Central memory CD8-positive, alpha-beta T cell (primary cell): ENCODE data around the gene TRAPPC2L.
"Not testable (repeated sequence)": the region's sequence is repeated elsewhere in the genome, so short reads cannot be mapped to it uniquely, and the experiment has no call there.

Experiments
- ATAC-seq: fragments of 150-1000 bp; cut with Tn5 transposase; replicated peaks from 2 replicates; pipeline ENCODE4 v1.10.0; 2022; ENCODE audit warnings: mild to moderate bottlenecking, moderate FRiP score, moderate number of reproducible peaks; ENCODE audit not compliant: poor library complexity, severe bottlenecking; ENCODE audit errors: extremely low read depth
- DNase-seq, 2 donors: peaks; one replicate each; pipeline ENCODE4 v3.0.0; 2021; ENCODE audit warnings: low spot score in 2 of 2
- H3K27ac Mint-ChIP-seq: one replicate; pipeline ENCODE4 v1.8.0; 2022; ENCODE audit warnings: low read depth, mild to moderate bottlenecking, moderate library complexity, mixed read lengths
- H3K27me3 Mint-ChIP-seq: one replicate; pipeline ENCODE4 v1.8.0; 2022; ENCODE audit warnings: mixed read lengths
- H3K36me3 Mint-ChIP-seq: one replicate; pipeline ENCODE4 v1.8.0; 2022; ENCODE audit warnings: mild to moderate bottlenecking, moderate library complexity, mixed read lengths; ENCODE audit not compliant: insufficient read depth
- H3K4me1 Mint-ChIP-seq: one replicate; pipeline ENCODE4 v1.8.0; 2022; ENCODE audit warnings: mixed read lengths
- H3K4me3 Mint-ChIP-seq: one replicate; pipeline ENCODE4 v1.8.0; 2022; ENCODE audit warnings: mild to moderate bottlenecking, moderate library complexity, mixed read lengths
- H3K9me3 Mint-ChIP-seq: one replicate; pipeline ENCODE4 v1.8.0; 2022; ENCODE audit warnings: mixed read lengths

TRAPPC2L gene

GRCh38 chr16:88823646-88824045 is 33.3 kb upstream of the TRAPPC2L start:
- H3K9me3 Mint-ChIP-seq, H3K4me3 Mint-ChIP-seq, H3K4me1 Mint-ChIP-seq, H3K36me3 Mint-ChIP-seq, H3K27ac Mint-ChIP-seq, ATAC-seq, H3K27me3 Mint-ChIP-seq, DNase-seq: not testable (repeated sequence)

GRCh38 chr16:88824256-88825077 is 32.5 kb upstream of the TRAPPC2L start:
- H3K36me3 Mint-ChIP-seq = peaks cover 2% of the 10 kb centered on the region
- no peak overlapping the region for H3K27ac Mint-ChIP-seq
- ATAC-seq (no peak), DNase-seq (no peak)
- no peak overlapping the region for H3K4me3 Mint-ChIP-seq
- no peaks in the 10 kb centered on the region for H3K9me3 Mint-ChIP-seq
- H3K4me1 Mint-ChIP-seq = no peaks in the 10 kb centered on the region
- H3K27me3 Mint-ChIP-seq = no peaks in the 10 kb centered on the region

GRCh38 chr16:88825146-88825545 is 31.8 kb upstream of the TRAPPC2L start:
- no peak overlapping the region for H3K27ac Mint-ChIP-seq
- peaks cover 2% of the 10 kb centered on the region for H3K36me3 Mint-ChIP-seq
- ATAC-seq (no peak), DNase-seq (no peak)
- H3K9me3 Mint-ChIP-seq = no peaks in the 10 kb centered on the region
- no peaks in the 10 kb centered on the region for H3K27me3 Mint-ChIP-seq
- H3K4me1 Mint-ChIP-seq = no peaks in the 10 kb centered on the region
- H3K4me3 Mint-ChIP-seq = no peak overlapping the region

- no peaks in the 10 kb centered on the region for H3K4me1 Mint-ChIP-seq
- H3K27ac Mint-ChIP-seq = no peak overlapping the region
- H3K4me3 Mint-ChIP-seq = no peak overlapping the region
- no peaks in the 10 kb centered on the region for H3K27me3 Mint-ChIP-seq
- no peak for DNase-seq
- no peak for ATAC-seq
- H3K36me3 Mint-ChIP-seq = peaks cover 2% of the 10 kb centered on the region
- no peaks in the 10 kb centered on the region for H3K9me3 Mint-ChIP-seq
Observed at GRCh38 chr16:88826070-88826840, 30.7 kb upstream of the TRAPPC2L start.

GRCh38 chr16:88827727-88828126 is 29.2 kb upstream of the TRAPPC2L start:
- ATAC-seq = no peak
- no peak for DNase-seq
- Mint-ChIP-seq H3K27me3 (no peaks in the 10 kb centered on the region), H3K4me1 (no peaks in the 10 kb centered on the region), H3K4me3 (no peak overlapping the region), H3K27ac (no peak overlapping the region), H3K36me3 (peaks cover 2% of the 10 kb centered on the region), H3K9me3 (no peaks in the 10 kb centered on the region)

- Mint-ChIP-seq H3K27me3 (no peaks in the 10 kb centered on the region), H3K4me1 (no peaks in the 10 kb centered on the region), H3K4me3 (no peak overlapping the region), H3K27ac (no peak overlapping the region), H3K36me3 (peaks cover 2% of the 10 kb centered on the region), H3K9me3 (no peaks in the 10 kb centered on the region)
- no peak for DNase-seq
- no peak for ATAC-seq
Observed at GRCh38 chr16:88828711-88829110, 28.2 kb upstream of the TRAPPC2L start.

- Mint-ChIP-seq H3K36me3 (peaks cover 3% of the 10 kb centered on the region), H3K27ac (no peak overlapping the region), H3K27me3 (no peaks in the 10 kb centered on the region), H3K9me3 (no peaks in the 10 kb centered on the region), H3K4me3 (no peak overlapping the region), H3K4me1 (no peaks in the 10 kb centered on the region)
- DNase-seq (no peak), ATAC-seq (no peak)
Observed at GRCh38 chr16:88830258-88830657, 26.7 kb upstream of the TRAPPC2L start.

GRCh38 chr16:88830783-88831182 is 26.1 kb upstream of the TRAPPC2L start:
- no peaks in the 10 kb centered on the region for H3K4me1 Mint-ChIP-seq
- H3K27ac Mint-ChIP-seq = no peak overlapping the region
- no peak overlapping the region for H3K4me3 Mint-ChIP-seq
- no peak for ATAC-seq
- H3K36me3 Mint-ChIP-seq = peaks cover 3% of the 10 kb centered on the region
- no peaks in the 10 kb centered on the region for H3K27me3 Mint-ChIP-seq
- H3K9me3 Mint-ChIP-seq = no peaks in the 10 kb centered on the region
- DNase-seq = no peak

- no peak for DNase-seq
- no peak for ATAC-seq
- no peaks in the 10 kb centered on the region for H3K27me3 Mint-ChIP-seq
- H3K36me3 Mint-ChIP-seq = peaks cover 3% of the 10 kb centered on the region
- H3K9me3 Mint-ChIP-seq = no peaks in the 10 kb centered on the region
- no peak overlapping the region for H3K4me3 Mint-ChIP-seq
- H3K4me1 Mint-ChIP-seq = no peaks in the 10 kb centered on the region
- no peak overlapping the region for H3K27ac Mint-ChIP-seq
Observed at GRCh38 chr16:88831838-88832237, 25.1 kb upstream of the TRAPPC2L start.

- no peaks in the 10 kb centered on the region for H3K27me3 Mint-ChIP-seq
- H3K9me3 Mint-ChIP-seq = no peaks in the 10 kb centered on the region
- H3K27ac Mint-ChIP-seq = no peak overlapping the region
- ATAC-seq (no peak), DNase-seq (no peak)
- no peaks in the 10 kb centered on the region for H3K4me1 Mint-ChIP-seq
- peaks cover 5% of the 10 kb centered on the region for H3K36me3 Mint-ChIP-seq
- H3K4me3 Mint-ChIP-seq = no peak overlapping the region
Observed at GRCh38 chr16:88833086-88833485, 23.8 kb upstream of the TRAPPC2L start.

GRCh38 chr16:88834670-88835069 is 22.3 kb upstream of the TRAPPC2L start:
- Mint-ChIP-seq H3K27me3 (no peaks in the 10 kb centered on the region), H3K27ac (no peak overlapping the region), H3K9me3 (no peaks in the 10 kb centered on the region), H3K4me3 (no peak overlapping the region), H3K4me1 (no peaks in the 10 kb centered on the region), H3K36me3 (peaks cover 3% of the 10 kb centered on the region)
- DNase-seq (no peak), ATAC-seq (no peak)

GRCh38 chr16:88835383-88835782 is 21.5 kb upstream of the TRAPPC2L start:
- H3K36me3 Mint-ChIP-seq = peaks cover 4% of the 10 kb centered on the region
- ATAC-seq = no peak
- no peaks in the 10 kb centered on the region for H3K27me3 Mint-ChIP-seq
- no peak overlapping the region for H3K4me3 Mint-ChIP-seq
- DNase-seq = no peak
- H3K27ac Mint-ChIP-seq = no peak overlapping the region
- no peaks in the 10 kb centered on the region for H3K9me3 Mint-ChIP-seq
- no peaks in the 10 kb centered on the region for H3K4me1 Mint-ChIP-seq

- Mint-ChIP-seq H3K9me3 (no peaks in the 10 kb centered on the region), H3K27ac (no peak overlapping the region), H3K4me1 (no peaks in the 10 kb centered on the region), H3K36me3 (peaks cover 4% of the 10 kb centered on the region), H3K27me3 (no peaks in the 10 kb centered on the region), H3K4me3 (no peak overlapping the region)
- no peak for DNase-seq
- no peak for ATAC-seq
Observed at GRCh38 chr16:88835818-88836217, 21.1 kb upstream of the TRAPPC2L start.
